SHP77 treated with DMSO at 0.1 percent for 48 hours (cell line): ENCODE results near the gene RERE.
"Not testable (repeated sequence)": the region's sequence is repeated elsewhere in the genome, so short reads cannot be mapped to it uniquely, and the experiment has no call there.

ENCODE experiments used
- DNase-seq: peaks from one replicate; lab custom pipeline; 2025; lab: John Stamatoyannopoulos, UW

RERE gene

DNA sequence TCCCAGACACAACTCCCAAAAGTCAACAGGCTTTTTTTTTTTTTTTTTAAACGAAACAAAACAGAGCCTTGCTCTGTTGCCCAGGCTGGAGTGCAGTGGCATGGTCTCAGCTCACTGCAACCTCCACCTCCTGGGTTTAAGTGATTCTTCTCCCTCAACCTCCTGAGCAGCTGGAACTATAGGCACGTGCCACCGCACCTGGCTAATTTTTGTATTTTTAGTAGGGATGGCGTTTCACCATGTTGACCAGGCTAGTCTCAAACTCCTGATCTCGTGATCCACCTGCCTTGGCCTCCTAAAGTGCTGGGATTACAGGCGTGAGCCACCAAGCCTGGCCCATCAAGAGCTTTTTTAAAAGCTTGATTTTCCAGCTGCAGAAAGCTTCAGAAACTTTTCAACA is 437.1 kb downstream of the RERE start:
- DNase-seq = not testable (repeated sequence)

DNA sequence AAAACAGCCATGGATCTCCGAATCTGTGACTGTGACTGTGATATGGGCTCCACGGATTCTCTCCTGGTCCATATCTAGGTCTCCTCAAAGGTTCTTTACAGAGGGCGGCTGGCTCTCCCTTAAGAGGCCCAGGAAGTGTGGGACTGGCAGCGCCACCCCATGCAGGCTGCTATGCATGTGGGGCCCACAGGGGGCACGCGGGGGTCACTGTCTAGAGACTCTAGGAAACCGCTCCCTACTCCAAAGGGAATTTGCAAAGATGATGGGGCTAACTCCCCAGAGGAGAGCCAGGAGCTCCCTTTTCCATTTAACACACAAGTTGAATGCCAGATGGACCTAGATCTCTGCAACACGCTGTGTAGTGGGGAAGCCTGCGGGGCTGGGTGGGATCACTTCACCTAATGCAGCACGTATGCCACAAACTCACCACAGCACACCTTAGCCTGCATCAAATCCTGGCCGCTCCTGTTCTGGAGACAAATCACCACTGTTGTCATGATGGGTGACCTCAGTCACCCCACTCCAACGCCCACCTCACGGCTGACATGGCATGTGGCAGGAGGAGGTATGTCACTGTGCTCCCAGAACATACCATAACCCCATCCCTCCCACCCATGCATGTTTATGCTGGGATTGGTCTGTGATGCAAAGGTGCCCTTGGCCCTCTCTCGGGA is 437.8 kb downstream of the RERE start:
- no peak for DNase-seq

DNA sequence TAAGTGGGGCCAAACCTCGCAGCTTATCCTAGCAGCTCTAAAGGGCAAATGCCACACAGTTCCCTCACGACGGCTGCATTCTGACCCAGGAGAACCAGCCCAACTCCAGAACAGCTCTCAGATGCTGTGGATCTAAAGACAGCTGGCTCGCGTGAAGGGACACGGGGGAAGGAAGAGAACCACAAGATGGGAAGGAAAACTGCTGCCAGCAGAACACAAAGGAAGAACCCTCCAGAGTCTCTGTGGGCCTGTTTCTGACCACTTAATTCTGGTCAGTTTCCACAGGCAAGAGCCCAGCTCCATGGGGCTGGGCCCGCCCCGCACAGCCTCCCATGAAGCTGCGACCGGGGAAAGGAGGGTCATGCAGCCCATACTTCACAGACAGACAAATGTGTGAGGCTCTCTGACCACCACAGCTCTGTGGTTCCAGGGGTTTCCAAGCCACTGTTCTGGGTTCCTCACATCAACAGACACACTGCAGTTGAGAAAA is 438.4 kb downstream of the RERE start:
- DNase-seq = no peak

DNA sequence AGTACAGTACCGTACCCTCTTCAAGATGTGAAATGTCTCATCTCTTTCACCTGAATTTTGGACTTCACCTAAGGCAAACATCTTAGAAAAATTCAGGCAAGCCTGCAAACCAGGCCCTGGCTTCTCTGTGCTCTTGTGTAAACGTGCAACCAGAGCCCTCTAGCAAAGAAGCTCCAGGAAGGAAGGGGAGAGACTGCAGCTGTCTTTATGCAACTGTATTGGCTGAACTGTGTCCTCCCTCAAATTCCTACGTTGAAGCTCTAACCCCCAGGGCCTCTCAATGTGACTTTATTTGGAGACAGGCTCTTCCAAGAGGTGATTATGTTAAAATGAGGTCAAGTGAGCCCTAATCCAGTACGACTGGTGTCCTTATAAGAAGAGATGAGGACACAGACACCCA is 439.3 kb downstream of the RERE start:
- DNase-seq = no peak

DNA sequence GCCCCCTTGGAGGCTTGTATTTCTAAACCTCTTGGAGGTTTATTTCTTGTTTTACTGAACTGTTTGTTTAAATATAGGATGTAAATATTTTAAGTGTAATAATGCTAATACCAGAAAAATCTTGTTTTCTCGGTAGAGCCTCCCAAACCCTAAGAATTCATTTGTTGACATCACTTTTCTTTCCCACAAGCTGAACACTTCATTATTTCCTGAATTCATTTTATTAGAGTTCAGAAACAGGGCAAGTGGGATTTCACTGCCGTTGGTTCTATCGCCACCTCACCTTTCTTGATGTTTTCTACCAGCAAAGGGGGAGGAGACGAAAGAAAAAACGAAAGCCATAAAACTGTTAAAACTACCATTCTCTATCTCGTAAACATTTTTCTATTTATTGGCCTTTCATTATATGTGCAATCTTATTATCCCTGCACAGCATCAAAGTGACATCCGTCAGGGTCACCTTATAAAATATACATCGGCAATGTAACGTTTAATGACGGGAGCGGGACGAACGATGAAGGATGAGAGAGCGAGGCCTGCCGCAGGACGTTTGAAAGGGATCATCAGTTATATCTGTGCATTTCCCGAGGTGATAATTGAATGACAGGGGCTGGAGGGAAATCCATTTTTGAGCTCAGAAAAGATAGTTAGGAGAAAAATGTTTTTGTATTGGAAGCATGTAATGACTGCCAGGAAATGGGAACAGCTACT is 440.0 kb downstream of the RERE start:
- DNase-seq = no peak

DNA sequence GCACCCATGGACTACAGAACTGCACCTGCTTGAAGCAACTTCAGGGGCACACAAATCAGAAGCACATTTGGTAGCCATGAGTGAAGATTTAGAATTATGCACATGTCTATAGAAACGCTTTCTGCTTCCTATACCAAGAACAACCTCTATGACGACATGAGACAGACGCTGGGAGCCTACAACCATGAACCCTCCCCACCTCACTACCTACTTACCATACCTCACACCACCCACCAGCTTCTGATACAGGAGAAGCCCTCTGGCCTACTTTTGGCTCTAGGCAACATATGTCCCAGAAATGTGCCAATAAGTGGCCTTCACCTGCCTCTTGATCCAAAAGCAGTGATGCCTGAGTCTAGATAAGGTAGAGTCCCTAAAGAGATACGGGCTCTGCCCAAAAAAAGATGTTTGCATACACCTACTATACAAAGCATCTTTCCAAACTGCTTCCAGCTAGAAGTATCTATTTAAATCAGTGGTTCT is 441.0 kb downstream of the RERE start:
- DNase-seq = no peak

DNA sequence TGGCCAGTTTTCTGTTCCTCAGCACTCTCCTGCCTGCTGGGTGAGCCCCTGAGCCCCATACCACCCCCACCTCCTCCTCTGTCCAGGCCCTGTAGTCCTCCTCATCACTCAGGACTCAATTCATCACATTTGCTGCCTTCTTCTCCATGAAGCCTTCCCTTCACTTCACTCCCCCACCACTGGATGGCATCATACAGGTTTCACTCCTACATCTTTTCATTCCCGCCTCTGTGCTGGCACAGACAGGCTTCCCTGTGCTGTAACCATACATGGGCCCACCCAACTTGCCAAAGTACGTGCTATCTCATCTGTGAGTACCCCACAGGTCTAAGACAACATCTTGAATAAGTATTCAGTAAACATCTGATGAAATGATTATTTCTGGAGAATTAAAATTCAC is 442.6 kb downstream of the RERE start:
- DNase-seq = peak; percentile 10

DNA sequence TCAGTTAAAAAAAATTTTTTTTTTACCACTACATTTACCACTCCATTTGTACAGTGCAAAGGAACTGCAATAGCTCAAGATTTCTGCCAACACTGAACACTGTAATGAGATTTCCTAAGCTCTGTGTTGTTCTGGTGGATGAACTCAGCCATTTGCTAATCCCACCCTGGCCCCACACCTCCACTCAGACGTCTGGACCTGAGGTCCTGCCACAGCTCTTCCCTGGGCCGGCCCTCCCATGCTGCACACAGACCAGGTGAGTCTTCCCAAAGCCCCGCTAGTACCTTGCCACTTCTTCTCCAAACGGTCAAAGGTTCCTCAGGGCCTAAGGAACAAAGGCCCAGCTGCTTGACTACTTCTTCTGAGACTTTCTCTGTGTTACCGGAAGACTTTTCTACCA is 443.1 kb downstream of the RERE start:
- DNase-seq = no peak

DNA sequence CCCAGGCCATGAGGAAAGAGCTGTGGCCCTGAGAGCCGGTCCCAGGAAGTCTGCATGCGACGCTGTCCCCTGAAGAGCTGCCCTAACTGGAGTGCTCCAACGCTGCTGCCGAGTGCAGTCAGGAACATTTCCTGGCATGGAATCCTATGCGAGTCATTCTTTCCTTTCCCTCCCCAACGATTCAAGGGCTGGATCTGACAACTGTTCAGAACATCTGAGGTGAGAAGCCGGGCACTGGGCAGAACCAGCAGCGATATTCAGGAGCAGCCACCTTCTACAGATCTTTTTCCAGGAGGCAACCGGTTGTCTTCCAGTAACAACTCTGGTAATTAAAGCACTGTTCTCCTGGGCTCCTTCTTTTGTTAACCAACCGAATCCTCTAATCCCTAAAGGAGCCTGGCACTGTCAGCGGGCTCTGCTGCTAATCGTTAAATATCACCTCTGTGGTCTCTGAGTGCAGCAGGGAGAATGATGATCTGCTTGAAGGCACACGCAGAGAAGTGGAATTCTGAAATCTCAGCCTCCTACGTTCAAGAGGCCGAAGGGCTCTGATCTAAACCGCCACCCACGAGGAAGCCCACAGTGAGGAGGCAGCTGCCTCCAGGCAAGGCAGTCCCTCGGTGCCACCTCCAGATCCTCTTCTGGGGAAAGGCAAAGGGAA is 443.7 kb downstream of the RERE start:
- DNase-seq = no peak

DNA sequence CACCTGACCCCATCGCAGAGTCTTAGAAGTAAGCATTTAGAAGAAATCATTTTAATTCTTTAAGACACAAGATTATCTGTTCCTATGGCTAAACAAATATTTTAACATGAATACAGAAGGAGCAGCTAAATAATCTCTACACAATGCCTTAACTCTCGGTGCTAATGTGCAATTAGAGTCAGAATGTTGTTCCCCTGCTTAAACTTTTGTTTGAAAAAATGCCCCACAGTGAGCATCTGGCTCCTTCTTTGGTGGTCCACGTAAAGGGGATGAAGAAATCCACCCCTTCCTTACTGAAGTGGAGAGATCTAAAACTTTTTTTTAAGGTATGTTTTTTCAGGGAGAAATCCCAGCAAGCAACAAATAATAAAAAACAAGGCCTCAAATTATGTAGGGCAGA is 444.3 kb downstream of the RERE start:
- no peak for DNase-seq

DNA sequence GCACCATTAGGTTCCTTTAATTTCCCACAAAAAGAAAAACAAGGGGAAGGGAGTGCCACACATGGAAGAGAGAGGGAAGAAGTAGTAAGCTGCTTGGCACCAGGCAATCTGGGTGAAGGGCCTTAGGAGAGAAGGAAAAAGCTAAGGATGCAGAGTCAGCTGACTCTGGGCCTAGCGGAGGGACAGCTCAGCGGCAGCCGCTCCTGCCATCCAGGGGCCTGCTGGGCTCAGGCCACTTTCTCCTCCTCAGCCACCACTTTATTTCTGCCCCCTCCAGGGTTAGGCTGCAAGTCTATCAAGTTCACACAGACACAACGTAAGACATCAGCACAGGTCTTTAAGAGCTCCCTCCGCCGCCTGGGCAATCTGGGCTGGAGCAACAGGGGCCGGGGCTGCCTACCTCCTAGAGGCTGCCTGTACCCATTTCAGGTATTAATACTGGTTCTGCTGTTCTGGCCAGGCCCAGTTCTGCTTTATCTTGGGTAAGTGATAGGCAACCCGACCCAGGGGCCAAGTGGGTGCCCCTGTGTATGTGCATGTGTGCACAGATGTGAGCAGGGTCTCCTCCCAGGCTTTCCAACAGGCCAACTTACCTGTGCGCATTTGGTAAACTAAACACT is 446.0 kb downstream of the RERE start:
- DNase-seq = no peak

DNA sequence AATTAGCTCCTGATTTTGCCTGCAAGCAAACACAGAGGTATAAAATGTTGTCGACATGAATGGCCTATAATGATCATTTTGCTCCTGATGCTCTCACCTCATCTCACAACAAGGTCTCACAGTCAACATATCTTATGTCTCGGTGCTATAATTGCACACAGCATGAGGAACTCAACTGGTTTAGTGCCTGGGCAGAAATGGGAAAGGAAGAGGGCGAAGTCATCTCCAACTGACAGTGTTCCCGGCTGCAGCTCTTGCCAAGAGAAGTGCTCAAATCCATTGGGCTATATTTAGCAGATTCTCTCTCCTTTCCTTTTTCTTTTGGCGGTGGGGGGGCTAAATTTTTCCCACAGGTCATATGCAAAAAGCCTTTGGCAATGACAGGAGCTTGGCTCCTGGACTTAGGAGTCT is 446.5 kb downstream of the RERE start:
- no peak for DNase-seq

DNA sequence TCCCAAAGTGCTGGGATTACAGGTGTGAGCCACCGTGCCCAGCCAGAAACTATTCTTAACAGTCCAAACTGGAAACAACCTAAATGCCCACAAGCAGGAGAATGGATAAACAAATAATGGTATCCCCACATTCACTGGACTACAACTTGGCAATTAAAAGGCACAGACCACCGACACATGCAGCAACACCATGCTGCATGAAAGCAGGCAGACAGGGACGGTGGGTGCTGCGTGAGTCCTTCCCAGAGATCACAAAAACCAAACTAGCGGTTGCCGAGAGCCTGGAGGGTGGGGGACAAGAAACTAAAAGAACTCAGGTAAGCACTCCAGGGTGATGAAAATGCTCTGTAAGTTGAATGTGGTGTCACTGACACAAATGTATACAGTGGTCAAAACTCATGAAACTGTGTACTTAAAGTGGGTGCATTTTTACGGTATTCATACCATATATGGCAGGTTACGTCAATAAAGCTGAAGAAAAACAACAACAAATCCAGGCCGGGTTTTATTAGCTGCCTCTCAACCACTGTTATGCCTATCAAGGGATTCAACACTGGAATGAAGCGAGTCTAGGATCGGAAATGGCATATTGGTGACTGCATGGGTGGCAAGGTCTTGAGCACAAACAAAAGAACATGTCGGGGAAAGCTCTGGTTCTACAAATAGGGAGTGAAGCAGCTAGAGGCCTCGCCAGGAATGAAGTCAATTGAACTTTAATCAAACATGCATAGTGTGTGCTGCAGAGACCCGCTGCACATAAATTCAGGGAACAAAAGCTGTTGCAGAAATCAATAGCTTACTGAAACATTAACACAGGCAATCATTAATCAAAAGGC is 447.2 kb downstream of the RERE start:
- no peak for DNase-seq

DNA sequence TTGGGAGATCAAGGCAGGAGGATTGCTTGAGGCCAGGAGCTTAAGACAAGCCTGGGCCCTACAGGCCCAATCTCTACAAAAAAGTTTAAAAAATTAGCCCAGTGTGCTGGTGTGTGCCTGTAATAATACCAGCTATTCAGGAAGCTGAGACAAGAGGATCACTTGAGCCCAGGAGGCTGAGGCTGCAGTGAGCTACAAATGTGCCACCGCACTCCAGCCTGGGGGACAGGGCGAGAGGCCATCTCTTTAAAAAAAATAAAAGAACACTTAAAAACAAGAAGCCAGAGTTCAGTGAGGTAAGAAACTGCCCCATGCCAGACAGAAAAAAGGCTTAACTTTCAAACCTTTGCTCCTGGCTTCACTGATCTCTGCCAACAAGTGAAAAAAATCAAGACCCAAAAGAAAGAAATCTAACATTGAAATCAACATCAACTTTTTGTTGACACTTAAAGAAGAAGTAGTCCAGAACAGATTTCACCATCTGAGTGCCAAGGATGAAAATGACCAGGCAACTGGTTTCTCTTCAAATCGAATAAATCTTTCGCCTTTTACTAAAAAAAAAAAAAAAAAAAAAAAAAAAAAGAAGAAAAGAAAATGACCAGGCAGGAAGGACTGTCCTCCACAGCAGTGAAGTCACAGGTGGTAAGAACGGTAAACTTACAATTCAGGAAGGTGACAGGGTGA is 448.3 kb downstream of the RERE start:
- no peak for DNase-seq

DNA sequence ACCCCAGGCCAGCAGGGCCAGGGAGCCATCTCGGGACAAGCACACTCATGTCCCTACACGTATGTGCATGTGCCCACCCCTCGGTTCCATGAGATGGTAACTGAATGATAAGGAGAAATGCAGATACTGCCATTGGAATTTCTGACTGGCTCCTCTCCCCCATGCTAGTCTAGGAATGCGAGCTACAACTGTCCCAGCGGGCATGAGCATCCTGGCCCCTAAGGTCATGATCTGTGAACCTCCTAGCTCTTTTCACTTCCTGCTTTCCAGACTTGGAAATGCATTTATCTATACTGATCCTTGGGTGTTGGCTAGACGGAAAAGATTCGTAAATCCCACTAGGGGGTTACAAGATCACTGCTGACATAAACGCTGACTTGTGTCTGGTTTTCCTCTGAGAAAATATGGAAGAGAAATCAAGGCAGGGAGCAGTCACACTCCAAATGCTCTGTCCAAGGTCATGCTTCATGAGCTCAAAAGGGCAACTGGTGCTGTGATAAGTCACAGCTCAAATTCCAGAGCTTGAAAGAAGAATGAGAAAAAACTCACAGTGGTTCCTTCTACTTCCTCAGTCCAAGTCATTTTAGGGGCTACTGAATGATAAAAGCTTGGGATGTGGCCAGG is 449.8 kb downstream of the RERE start:
- DNase-seq = no peak

DNA sequence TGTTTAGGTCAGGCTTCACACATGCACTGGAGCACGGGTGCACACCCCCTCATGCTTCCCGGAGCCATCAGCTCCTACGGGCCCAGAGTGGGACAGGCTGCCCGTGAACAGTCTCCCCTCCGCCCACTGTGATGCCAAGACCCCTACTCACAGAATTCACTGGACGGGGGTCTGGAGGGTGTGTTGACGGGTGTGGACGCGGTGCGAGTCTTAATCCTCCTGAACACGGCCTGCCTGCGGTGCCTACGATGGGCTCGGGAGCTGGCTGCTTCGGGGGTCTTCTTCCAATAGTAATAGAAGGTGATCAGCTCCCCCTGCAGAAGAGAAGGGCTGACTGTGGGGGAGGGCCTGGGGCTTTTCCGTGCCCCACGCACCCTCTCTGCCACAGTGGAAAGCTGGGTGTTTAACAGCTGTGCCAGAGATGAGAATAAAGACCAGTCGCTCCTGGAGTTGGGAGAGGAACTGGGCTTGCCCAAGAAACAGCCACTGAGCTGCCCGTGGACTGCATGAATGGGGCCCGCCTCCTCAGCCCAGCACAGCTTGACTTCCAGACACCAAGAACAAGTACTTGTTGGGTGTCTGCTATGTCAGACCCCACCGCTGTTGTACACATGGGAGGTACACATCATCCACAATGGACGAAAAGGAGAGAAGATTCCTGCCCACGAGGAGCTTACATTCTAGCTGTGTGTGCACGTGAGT is 451.6 kb downstream of the RERE start:
- no peak for DNase-seq

DNA sequence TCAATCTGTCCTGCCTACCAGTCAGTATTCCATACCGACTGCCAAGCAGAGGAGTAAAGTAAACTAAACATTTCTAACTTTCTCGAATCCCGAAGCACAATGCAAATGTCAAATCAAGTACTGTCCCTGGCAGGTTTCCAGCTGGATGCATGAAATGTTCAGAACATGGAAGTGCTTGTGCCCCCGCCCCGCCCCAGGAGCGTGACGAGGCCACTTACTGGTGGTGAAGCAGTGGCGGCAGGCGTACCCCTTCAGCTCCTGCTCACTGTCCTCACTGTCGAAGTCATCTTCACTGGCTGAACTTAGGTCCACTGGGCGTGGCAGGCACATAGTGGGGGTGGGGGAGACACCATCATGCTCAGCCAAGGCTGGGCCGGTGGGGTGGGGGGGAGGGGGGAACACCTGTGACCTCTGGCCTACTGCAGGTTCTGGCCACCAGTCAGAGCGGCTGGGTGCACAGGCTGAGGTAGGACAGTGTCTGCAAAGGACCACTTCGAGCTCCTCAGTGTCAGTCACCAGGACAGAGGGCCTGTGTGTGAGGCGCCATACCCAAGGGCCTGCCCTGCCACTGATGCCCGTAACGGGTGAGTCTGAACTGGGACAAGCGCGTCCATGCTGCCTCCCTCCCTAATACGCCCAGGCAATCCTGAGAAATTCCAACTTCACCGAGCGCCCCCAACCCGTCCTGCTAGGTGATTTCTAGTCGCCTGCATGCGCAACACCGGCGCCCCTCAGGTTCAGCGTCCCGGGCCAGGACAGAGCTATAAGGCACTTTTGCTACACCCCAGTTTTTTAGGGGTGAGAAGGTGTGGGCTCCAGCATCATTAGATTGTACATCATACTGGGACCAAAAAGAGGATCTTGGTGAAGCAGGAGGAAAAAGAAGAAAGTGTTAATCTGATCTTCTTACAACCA is 452.7 kb downstream of the RERE start:
- DNase-seq = no peak

DNA sequence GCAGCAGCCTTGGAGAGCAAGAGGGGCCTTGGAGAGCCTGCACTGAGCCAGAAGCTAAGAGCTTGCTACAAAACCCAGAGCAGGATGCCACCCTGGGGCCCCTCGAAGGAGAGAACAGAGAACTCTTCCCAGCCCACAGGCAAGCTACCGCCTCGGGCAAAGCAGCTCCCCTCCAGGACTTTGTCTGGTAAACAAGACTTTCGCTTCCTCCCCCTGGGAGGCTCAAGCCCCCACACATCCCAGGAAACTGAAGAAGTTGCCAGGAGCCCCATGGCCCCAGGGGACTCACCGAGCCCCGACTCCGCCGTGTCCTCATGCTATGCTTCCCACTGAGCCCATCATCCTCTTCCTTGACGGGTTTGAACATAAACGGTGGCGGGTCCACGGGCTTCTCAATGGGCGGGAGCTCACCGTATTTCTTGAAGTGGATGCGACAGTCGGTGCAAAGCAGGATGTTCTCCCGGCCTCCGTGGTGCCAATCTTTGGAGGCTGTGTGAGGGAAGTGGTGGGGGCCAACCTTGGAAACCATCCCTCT is 453.6 kb downstream of the RERE start:
- no peak for DNase-seq
